Measurements from ENCODE around the gene UGT1A7. TPM values are rescaled to one million over a fixed set of nuclear protein-coding genes. Genes with fewer than 3 reads are reported as not detected.

UGT1A7 gene
- polyA plus RNA-seq, 1 donor from 2014 or later: not detected

DNA sequence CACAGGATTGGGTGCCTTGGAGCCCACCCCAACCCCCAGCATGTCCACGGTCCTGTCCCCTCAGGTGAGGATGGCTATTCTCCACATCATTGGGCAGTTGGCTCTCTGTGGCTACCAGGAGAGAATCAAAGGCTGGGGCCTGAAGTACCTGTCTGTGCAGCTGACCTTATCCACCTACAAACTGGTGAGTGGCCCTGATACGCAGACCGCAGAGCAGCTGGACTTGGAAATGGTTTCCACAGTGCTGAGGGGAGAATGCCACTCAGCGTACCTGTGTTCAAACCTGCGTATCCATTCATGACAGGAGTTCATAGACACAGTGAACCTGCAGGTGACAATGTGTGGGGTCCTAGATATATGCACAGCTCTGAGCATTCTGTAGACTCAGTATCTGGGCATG lies 118.0 kb downstream of the UGT1A7 start:
- no peak overlapping the region for H3K9ac ChIP-seq (ENCODE audit: low read length)
- no peaks in the 10 kb centered on the region for H3K9me3 ChIP-seq (ENCODE audit: low read length)
- no peak for TF ChIP-seq EZH2 (IDR thresholded peaks at IDR 0.05; ENCODE audit: borderline replicate concordance, insufficient read depth, low read length, poor library complexity, severe bottlenecking)
- no peak for TF ChIP-seq RAD21 (conservative IDR thresholded peaks at IDR 0.05)
- TF ChIP-seq, protein P1, sequence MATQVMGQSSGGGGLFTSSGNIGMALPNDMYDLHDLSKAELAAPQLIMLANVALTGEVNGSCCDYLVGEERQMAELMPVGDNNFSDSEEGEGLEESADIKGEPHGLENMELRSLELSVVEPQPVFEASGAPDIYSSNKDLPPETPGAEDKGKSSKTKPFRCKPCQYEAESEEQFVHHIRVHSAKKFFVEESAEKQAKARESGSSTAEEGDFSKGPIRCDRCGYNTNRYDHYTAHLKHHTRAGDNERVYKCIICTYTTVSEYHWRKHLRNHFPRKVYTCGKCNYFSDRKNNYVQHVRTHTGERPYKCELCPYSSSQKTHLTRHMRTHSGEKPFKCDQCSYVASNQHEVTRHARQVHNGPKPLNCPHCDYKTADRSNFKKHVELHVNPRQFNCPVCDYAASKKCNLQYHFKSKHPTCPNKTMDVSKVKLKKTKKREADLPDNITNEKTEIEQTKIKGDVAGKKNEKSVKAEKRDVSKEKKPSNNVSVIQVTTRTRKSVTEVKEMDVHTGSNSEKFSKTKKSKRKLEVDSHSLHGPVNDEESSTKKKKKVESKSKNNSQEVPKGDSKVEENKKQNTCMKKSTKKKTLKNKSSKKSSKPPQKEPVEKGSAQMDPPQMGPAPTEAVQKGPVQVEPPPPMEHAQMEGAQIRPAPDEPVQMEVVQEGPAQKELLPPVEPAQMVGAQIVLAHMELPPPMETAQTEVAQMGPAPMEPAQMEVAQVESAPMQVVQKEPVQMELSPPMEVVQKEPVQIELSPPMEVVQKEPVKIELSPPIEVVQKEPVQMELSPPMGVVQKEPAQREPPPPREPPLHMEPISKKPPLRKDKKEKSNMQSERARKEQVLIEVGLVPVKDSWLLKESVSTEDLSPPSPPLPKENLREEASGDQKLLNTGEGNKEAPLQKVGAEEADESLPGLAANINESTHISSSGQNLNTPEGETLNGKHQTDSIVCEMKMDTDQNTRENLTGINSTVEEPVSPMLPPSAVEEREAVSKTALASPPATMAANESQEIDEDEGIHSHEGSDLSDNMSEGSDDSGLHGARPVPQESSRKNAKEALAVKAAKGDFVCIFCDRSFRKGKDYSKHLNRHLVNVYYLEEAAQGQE (IDR thresholded peaks at IDR 0.05; ENCODE audit: borderline replicate concordance): no peak
- no peak for TF ChIP-seq POLR2AphosphoS5 (IDR thresholded peaks at IDR 0.05)
- no peak for TF ChIP-seq MXI1 (conservative IDR thresholded peaks at IDR 0.05; ENCODE audit: poor library complexity, severe bottlenecking)
- TF ChIP-seq SMC3 (conservative IDR thresholded peaks at IDR 0.05; ENCODE audit: poor library complexity): no peak
- TF ChIP-seq, protein P2, sequence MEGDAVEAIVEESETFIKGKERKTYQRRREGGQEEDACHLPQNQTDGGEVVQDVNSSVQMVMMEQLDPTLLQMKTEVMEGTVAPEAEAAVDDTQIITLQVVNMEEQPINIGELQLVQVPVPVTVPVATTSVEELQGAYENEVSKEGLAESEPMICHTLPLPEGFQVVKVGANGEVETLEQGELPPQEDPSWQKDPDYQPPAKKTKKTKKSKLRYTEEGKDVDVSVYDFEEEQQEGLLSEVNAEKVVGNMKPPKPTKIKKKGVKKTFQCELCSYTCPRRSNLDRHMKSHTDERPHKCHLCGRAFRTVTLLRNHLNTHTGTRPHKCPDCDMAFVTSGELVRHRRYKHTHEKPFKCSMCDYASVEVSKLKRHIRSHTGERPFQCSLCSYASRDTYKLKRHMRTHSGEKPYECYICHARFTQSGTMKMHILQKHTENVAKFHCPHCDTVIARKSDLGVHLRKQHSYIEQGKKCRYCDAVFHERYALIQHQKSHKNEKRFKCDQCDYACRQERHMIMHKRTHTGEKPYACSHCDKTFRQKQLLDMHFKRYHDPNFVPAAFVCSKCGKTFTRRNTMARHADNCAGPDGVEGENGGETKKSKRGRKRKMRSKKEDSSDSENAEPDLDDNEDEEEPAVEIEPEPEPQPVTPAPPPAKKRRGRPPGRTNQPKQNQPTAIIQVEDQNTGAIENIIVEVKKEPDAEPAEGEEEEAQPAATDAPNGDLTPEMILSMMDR (IDR thresholded peaks at IDR 0.05; ENCODE audit: poor library complexity, severe bottlenecking): no peak
- no peak for TF ChIP-seq EP300 (conservative IDR thresholded peaks at IDR 0.05; ENCODE audit: poor library complexity, severe bottlenecking)
- TF ChIP-seq TAF1 (IDR thresholded peaks at IDR 0.05; ENCODE audit: low read depth): no peak
- no peaks in the 10 kb centered on the region for H4K20me1 ChIP-seq (ENCODE audit: insufficient read depth)
- H2AFZ ChIP-seq (ENCODE audit: low read depth, low read length): no peak overlapping the region
- H3K36me3 ChIP-seq (ENCODE audit: insufficient read depth, low read length): no peaks in the 10 kb centered on the region
- no peak overlapping the region for H3K27ac ChIP-seq (ENCODE audit: low read length)
- no peaks in the 10 kb centered on the region for H3K27me3 ChIP-seq (ENCODE audit: insufficient read depth, low read depth, low read length)
- H3K4me3 ChIP-seq (ENCODE audit: low read length): no peak overlapping the region
- no peak overlapping the region for H3K4me2 ChIP-seq (ENCODE audit: low read length)
- no peaks in the 10 kb centered on the region for H3K9me2 ChIP-seq (ENCODE audit: insufficient read depth, low read length)
- H3K79me2 ChIP-seq (replicated peaks; ENCODE audit: insufficient read depth, low read length): no peaks in the 10 kb centered on the region
- H3F3A ChIP-seq (ENCODE audit: insufficient read depth, low read length, poor library complexity, severe bottlenecking): no peaks in the 10 kb centered on the region

DNA sequence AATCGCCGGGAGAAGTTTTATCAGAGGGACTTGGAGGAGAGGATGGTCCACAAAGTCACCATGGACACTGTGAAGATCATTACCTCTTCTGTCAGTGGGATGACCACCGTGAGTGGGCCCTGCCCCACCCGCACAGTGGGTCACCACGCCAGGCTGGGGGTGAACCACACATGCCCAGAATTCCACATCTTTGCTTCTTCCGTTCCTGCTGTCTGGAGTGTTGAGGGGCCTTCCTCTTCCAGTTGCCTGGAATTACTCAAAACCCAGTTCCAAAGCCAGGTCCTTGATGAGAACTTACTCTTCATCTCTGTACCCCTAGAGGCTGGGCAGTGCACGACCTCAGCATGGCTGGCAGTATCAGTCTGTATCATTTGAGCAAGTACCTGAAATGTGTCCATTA lies 118.5 kb downstream of the UGT1A7 start:
- no peak overlapping the region for H3K27ac ChIP-seq (ENCODE audit: low read length)
- no peak overlapping the region for H2AFZ ChIP-seq (ENCODE audit: low read depth, low read length)

More for the DNA sequence above, 118.5 kb downstream of the UGT1A7 start:
- no peaks in the 10 kb centered on the region for H3K27me3 ChIP-seq (ENCODE audit: insufficient read depth, low read depth, low read length)
- no peak overlapping the region for H3K4me2 ChIP-seq (ENCODE audit: low read length)
- no peak overlapping the region for H3K4me3 ChIP-seq (ENCODE audit: low read length)
- H3K36me3 ChIP-seq (ENCODE audit: insufficient read depth, low read length): no peaks in the 10 kb centered on the region
- H3K79me2 ChIP-seq (replicated peaks; ENCODE audit: insufficient read depth, low read length): no peaks in the 10 kb centered on the region
- no peaks in the 10 kb centered on the region for H4K20me1 ChIP-seq (ENCODE audit: insufficient read depth)
- no peaks in the 10 kb centered on the region for H3K9me2 ChIP-seq (ENCODE audit: insufficient read depth, low read length)
- no peak overlapping the region for H3K9ac ChIP-seq (ENCODE audit: low read length)
- TF ChIP-seq RAD21 (conservative IDR thresholded peaks at IDR 0.05) (no peak), EP300 (conservative IDR thresholded peaks at IDR 0.05; ENCODE audit: poor library complexity, severe bottlenecking) (no peak), SMC3 (conservative IDR thresholded peaks at IDR 0.05; ENCODE audit: poor library complexity) (no peak), MXI1 (conservative IDR thresholded peaks at IDR 0.05; ENCODE audit: poor library complexity, severe bottlenecking) (no peak), TAF1 (IDR thresholded peaks at IDR 0.05; ENCODE audit: low read depth) (no peak), POLR2AphosphoS5 (IDR thresholded peaks at IDR 0.05) (no peak), EZH2 (IDR thresholded peaks at IDR 0.05; ENCODE audit: borderline replicate concordance, insufficient read depth, low read length, poor library complexity, severe bottlenecking) (no peak)
- TF ChIP-seq, protein P2 (IDR thresholded peaks at IDR 0.05; ENCODE audit: poor library complexity, severe bottlenecking): no peak
- TF ChIP-seq, protein P1 (IDR thresholded peaks at IDR 0.05; ENCODE audit: borderline replicate concordance): no peak
- no peaks in the 10 kb centered on the region for H3K9me3 ChIP-seq (ENCODE audit: low read length)
- no peaks in the 10 kb centered on the region for H3F3A ChIP-seq (ENCODE audit: insufficient read depth, low read length, poor library complexity, severe bottlenecking)
